A549 treated with Hydrocortisone at 1 μM for 4 hours (cell line): ENCODE results near the gene GPR152. TPM values are rescaled to one million over a fixed set of nuclear protein-coding genes. Genes with fewer than 3 reads are reported as not detected.

Experiments used
- total RNA-seq: library from RNA; stranded (reverse); fragments of 200-300 nt; extraction: Qiagen RNA extraction; gene quantifications from 5 replicates; pipeline ENCODE4 v1.2.3, GENCODE V29; 2022

GPR152 gene
- 0.07 TPM in 1 of 5 replicates, not detected in the others for total RNA-seq

GRCh38 chr11:67452141-67452952, at the start of gene GPR152:
Gene GPR152 (minus strand): TSS chr11:67452729. CDS start chr11:67452724, 5 bp downstream.

GRCh38 chr11:67482827-67483798, 30.6 kb upstream of the GPR152 start, which contains the start of gene AIP:
Gene AIP (plus strand): TSS chr11:67483026. CDS start chr11:67483159, 133 bp downstream.

GRCh38 chr11:67468759-67469507, 16.4 kb upstream of the GPR152 start, which contains the start of gene TMEM134:
Gene TMEM134 (minus strand): TSS chr11:67469251. CDS start chr11:67469192, 59 bp downstream.

GRCh38 chr11:67455054-67455453, 2.5 kb upstream of the GPR152 start, which contains the start of gene CABP4:
Gene CABP4 (plus strand): TSS chr11:67455354. CDS start chr11:67455424, 70 bp downstream.

GRCh38 chr11:67437082-67437808, 15.3 kb downstream of the GPR152 start, which contains the start of gene PTPRCAP:
Gene PTPRCAP (minus strand): TSS chr11:67437682. CDS start chr11:67437619, 63 bp downstream.

GRCh38 chr11:67428052-67429001, 24.2 kb downstream of the GPR152 start, which contains the start of gene RPS6KB2:
Gene RPS6KB2 (plus strand): TSS chr11:67428494. CDS start chr11:67428546, 52 bp downstream.

GRCh38 chr11:67415501-67416304, 36.8 kb downstream of the GPR152 start, which contains the start of gene CARNS1:
Gene CARNS1 (plus strand): TSS chr11:67415678. CDS start chr11:67416200, 522 bp downstream.

GRCh38 chr11:67401495-67402191, 50.9 kb downstream of the GPR152 start, which contains the start of gene PPP1CA:
Gene PPP1CA (minus strand): TSS chr11:67401858. CDS start chr11:67401782, 76 bp downstream.

Other genes with a start within 250 kb of the GPR152 start
- gene GRK2, start 186.3 kb downstream of the GPR152 start, total RNA-seq, result 34.1 to 36.3 TPM (median 34.1 TPM) in 5 replicates
- 20.8 to 26.3 TPM (median 21.8 TPM) in 5 replicates for gene ANKRD13D, start 163.4 kb downstream of the GPR152 start, total RNA-seq
- 19.1 to 27.8 TPM (median 20.9 TPM) in 5 replicates for gene SSH3, start 149.2 kb downstream of the GPR152 start, total RNA-seq
- gene POLD4, start 99.2 kb downstream of the GPR152 start, total RNA-seq, result 182 to 235 TPM (median 222 TPM) in 5 replicates
- gene CLCF1, start 79.1 kb downstream of the GPR152 start, total RNA-seq, result 33.7 to 40.0 TPM (median 37.6 TPM) in 5 replicates
- 20.5 to 32.2 TPM (median 25.8 TPM) in 5 replicates for gene RAD9A, start 60.7 kb downstream of the GPR152 start, total RNA-seq
- gene PPP1CA, start 50.9 kb downstream of the GPR152 start, total RNA-seq, result 271 to 298 TPM (median 288 TPM) in 5 replicates
- 0.09 to 0.22 TPM (median 0.15 TPM) in 4 of 5 replicates, not detected in the other for gene TBC1D10C, start 48.6 kb downstream of the GPR152 start, total RNA-seq
- gene CARNS1, start 37.1 kb downstream of the GPR152 start, total RNA-seq, result 0.09 to 0.20 TPM (median 0.12 TPM) in 5 replicates
- 47.0 to 52.0 TPM (median 47.7 TPM) in 5 replicates for gene RPS6KB2, start 24.2 kb downstream of the GPR152 start, total RNA-seq
- 0.17 to 0.37 TPM (median 0.28 TPM) in 5 replicates for gene PTPRCAP, start 15.0 kb downstream of the GPR152 start, total RNA-seq
- gene CORO1B, start 9.3 kb downstream of the GPR152 start, total RNA-seq, result 55.7 to 65.2 TPM (median 62.1 TPM) in 5 replicates
- gene CABP4, start 2.6 kb upstream of the GPR152 start, total RNA-seq, result not detected in 5 replicates
- 42.9 to 66.4 TPM (median 56.2 TPM) in 5 replicates for gene TMEM134, start 16.5 kb upstream of the GPR152 start, total RNA-seq
- 42.7 to 46.9 TPM (median 43.8 TPM) in 5 replicates for gene AIP, start 30.3 kb upstream of the GPR152 start, total RNA-seq
- 28.4 to 41.3 TPM (median 37.8 TPM) in 5 replicates for gene PITPNM1, start 52.6 kb upstream of the GPR152 start, total RNA-seq
- 55.4 to 86.7 TPM (median 82.4 TPM) in 5 replicates for gene CDK2AP2, start 55.4 kb upstream of the GPR152 start, total RNA-seq
- gene CABP2, start 70.7 kb upstream of the GPR152 start, total RNA-seq, result not detected in 5 replicates
- 1,366 to 1,708 TPM (median 1,625 TPM) in 5 replicates for gene GSTP1, start 131.1 kb upstream of the GPR152 start, total RNA-seq
- gene NDUFV1, start 154.2 kb upstream of the GPR152 start, total RNA-seq, result 138 to 151 TPM (median 143 TPM) in 5 replicates
- gene NUDT8, start 177.2 kb upstream of the GPR152 start, total RNA-seq, result 6.7 to 15.0 TPM (median 12.2 TPM) in 5 replicates
- not detected in 5 replicates for gene TBX10, start 187.0 kb upstream of the GPR152 start, total RNA-seq
- gene ACY3, start 198.0 kb upstream of the GPR152 start, total RNA-seq, result 0.78 to 1.9 TPM (median 1.2 TPM) in 5 replicates
- gene ALDH3B2, start 221.9 kb upstream of the GPR152 start, total RNA-seq, result 0.03 TPM in 1 of 5 replicates, not detected in the others